GM18951 (cell line): ENCODE measurements around the gene KIZ.

ENCODE experiments used
- POLR2A ChIP-seq: IDR thresholded peaks from 4 replicates; pipeline ENCODE4 v1.6.1; 2011; ENCODE audit warnings: mild to moderate bottlenecking; ENCODE audit not compliant: insufficient read length, insufficient read depth; ENCODE audit errors: extremely low read depth
- in situ Hi-C: fragments of 300-500 bp; cut with MboI; formaldehyde crosslinking; loops from one replicate; pipeline ENCODE4 v1.12.0; 2022; ENCODE audit warnings: low sequenced_read_pairs, mixed read lengths, inconsistent platforms; ENCODE audit not compliant: unreplicated experiment

Gene KIZ

GRCh38 chr20:21125849-21126580 lies at the start of gene KIZ:
Gene KIZ (plus strand): TSS chr20:21126082. CDS start chr20:21126116, 34 bp downstream.
- TF ChIP-seq POLR2A = peak; percentile 92
- in situ Hi-C loops = no loop called here

GRCh38 chr20:21077809-21078345 lies 48.0 kb upstream of the KIZ start:
- in situ Hi-C loops = no loop called here
- TF ChIP-seq POLR2A = no peak

GRCh38 chr20:21082584-21082983 lies 43.3 kb upstream of the KIZ start:
- in situ Hi-C loops = no loop called here
- TF ChIP-seq POLR2A = no peak

- TF ChIP-seq POLR2A = no peak
- in situ Hi-C loops = no loop called here
Measured at GRCh38 chr20:21083825-21084325, 42.0 kb upstream of the KIZ start.

GRCh38 chr20:21087862-21088540 lies 37.9 kb upstream of the KIZ start:
- in situ Hi-C loops = no loop called here
- no peak for TF ChIP-seq POLR2A

- TF ChIP-seq POLR2A = no peak
- in situ Hi-C loops = no loop called here
Measured at GRCh38 chr20:21089391-21089790, 36.5 kb upstream of the KIZ start.

- no peak for TF ChIP-seq POLR2A
- in situ Hi-C loops = no loop called here
Measured at GRCh38 chr20:21090111-21090618, 35.7 kb upstream of the KIZ start.

- in situ Hi-C loops = no loop called here
Measured at GRCh38 chr20:21090721-21091120, 35.2 kb upstream of the KIZ start.

GRCh38 chr20:21092806-21093205 lies 33.1 kb upstream of the KIZ start:
- no peak for TF ChIP-seq POLR2A
- in situ Hi-C loops = no loop called here

More at GRCh38 chr20:21090721-21091120, 35.2 kb upstream of the KIZ start:
- TF ChIP-seq POLR2A = no peak

GRCh38 chr20:21096321-21097043 lies 29.4 kb upstream of the KIZ start:
- in situ Hi-C loops = no loop called here
- TF ChIP-seq POLR2A = no peak

- in situ Hi-C loops = no loop called here
- TF ChIP-seq POLR2A = peak; percentile 35
Measured at GRCh38 chr20:21099751-21100577, 25.9 kb upstream of the KIZ start.
